Measurements from ENCODE around the gene SPARC. TPM values are rescaled to one million over a fixed set of nuclear protein-coding genes. Genes with fewer than 3 reads are reported as not detected.

Gene SPARC
- total RNA-seq, 1 experiment from 2014 or later = 418 TPM

DNA sequence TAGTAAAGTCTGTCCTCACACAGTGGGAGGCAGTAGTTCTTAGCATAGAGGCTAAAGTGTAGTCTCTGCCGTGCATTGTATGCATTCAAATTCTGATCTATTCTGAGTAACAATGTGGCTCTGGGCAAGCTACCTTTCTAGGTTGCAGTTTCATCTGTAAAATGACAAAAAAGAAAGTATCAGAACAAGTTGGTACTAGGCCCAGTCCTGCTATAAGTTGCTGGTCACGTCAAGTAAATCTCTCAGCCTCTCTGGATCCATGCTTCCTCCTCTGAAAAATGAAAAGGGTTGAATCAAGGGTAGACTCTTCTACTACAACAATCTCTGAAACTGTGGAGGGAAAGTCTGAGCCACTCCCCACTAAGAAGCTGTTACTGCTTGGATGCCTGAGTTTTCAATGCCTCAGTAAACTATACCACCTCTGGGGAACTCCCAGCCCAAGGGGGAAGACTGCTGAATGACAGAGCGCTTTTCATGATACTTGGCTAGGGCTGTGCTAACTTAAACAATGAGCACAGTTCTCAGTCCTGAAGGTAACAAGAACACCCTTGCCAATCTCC is 34.5 kb upstream of the SPARC start:
- ATAC-seq (peak; percentile 54), DNase-seq (ENCODE audit: low spot score) (no peak)
- TF ChIP-seq GABPB1 (CRISPR knock-in tag; IDR thresholded peaks at IDR 0.05) (no peak), ZNF671 (CRISPR knock-in tag; IDR thresholded peaks at IDR 0.05) (no peak), TEAD4 (CRISPR knock-in tag; IDR thresholded peaks at IDR 0.05) (no peak)
- TF ChIP-seq, protein P1, sequence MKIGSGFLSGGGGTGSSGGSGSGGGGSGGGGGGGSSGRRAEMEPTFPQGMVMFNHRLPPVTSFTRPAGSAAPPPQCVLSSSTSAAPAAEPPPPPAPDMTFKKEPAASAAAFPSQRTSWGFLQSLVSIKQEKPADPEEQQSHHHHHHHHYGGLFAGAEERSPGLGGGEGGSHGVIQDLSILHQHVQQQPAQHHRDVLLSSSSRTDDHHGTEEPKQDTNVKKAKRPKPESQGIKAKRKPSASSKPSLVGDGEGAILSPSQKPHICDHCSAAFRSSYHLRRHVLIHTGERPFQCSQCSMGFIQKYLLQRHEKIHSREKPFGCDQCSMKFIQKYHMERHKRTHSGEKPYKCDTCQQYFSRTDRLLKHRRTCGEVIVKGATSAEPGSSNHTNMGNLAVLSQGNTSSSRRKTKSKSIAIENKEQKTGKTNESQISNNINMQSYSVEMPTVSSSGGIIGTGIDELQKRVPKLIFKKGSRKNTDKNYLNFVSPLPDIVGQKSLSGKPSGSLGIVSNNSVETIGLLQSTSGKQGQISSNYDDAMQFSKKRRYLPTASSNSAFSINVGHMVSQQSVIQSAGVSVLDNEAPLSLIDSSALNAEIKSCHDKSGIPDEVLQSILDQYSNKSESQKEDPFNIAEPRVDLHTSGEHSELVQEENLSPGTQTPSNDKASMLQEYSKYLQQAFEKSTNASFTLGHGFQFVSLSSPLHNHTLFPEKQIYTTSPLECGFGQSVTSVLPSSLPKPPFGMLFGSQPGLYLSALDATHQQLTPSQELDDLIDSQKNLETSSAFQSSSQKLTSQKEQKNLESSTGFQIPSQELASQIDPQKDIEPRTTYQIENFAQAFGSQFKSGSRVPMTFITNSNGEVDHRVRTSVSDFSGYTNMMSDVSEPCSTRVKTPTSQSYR (CRISPR knock-in tag; IDR thresholded peaks at IDR 0.05) = no peak
- TF ChIP-seq, protein P2, sequence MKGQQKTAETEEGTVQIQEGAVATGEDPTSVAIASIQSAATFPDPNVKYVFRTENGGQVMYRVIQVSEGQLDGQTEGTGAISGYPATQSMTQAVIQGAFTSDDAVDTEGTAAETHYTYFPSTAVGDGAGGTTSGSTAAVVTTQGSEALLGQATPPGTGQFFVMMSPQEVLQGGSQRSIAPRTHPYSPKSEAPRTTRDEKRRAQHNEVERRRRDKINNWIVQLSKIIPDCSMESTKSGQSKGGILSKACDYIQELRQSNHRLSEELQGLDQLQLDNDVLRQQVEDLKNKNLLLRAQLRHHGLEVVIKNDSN (CRISPR knock-in tag; IDR thresholded peaks at IDR 0.05) = no peak
- CTCF ChIA-PET = interaction anchor here (1.0 to 3.5 kb wide), 5 partner anchors 19 to 69 kb away, joined by 3 to 31 read pairs (median 7); partner anchors contain the start of gene G3BP1
- H3K27me3 Mint-ChIP-seq (ENCODE audit: low read depth) = peaks cover 3% of the 10 kb centered on the region; the same call in 1 of the 2 replicates
- no peak overlapping the region for H3K4me3 Mint-ChIP-seq
- peaks cover 8% of the 10 kb centered on the region for H3K9me3 Mint-ChIP-seq
- peaks cover 15% of the 10 kb centered on the region for H3K4me1 Mint-ChIP-seq
- POLR2A ChIA-PET = no interaction called here
- H3K27ac Mint-ChIP-seq = no peak overlapping the region
- peaks cover 5% of the 10 kb centered on the region; the same call in 1 of the 2 replicates for H3K36me3 Mint-ChIP-seq

DNA sequence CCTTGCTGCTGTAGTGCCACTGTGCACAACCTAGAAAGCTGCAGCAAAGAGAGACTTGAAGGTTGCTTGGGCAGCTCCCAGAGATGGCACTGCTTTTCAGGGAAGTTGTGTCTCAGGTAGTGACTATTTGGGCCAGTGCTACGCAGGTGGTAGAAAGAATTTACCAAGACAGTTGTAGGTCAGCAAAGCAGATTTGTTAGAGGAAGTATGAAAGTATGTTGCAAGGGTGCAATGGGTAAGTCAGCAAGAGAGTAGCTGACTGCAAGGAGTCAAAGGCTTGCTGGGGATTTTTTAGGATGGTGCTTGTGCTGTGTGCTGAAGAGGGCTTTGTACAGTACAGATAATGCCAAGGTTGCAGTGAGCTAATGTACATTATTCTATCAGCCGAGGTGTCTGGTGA is 33.5 kb upstream of the SPARC start:
- ChIA-PET POLR2A (no interaction called here), CTCF (interaction anchor here (1.9 to 3.5 kb wide), 4 partner anchors 20 to 68 kb away, joined by 7 to 31 read pairs (median 17); partner anchors contain the start of gene G3BP1)
- DNase-seq (ENCODE audit: low spot score) = no peak
- no peak for ATAC-seq
- Mint-ChIP-seq H3K4me3 (no peak overlapping the region), H3K36me3 (peaks cover 5% of the 10 kb centered on the region; the same call in 1 of the 2 replicates), H3K9me3 (peaks cover 8% of the 10 kb centered on the region), H3K4me1 (peaks cover 15% of the 10 kb centered on the region), H3K27ac (no peak overlapping the region), H3K27me3 (ENCODE audit: low read depth) (peaks cover 3% of the 10 kb centered on the region; the same call in 1 of the 2 replicates)
- TF ChIP-seq FOXJ3 (CRISPR knock-in tag; IDR thresholded peaks at IDR 0.05; ENCODE audit: borderline replicate concordance) (no peak), MXD4 (CRISPR knock-in tag; IDR thresholded peaks at IDR 0.05; ENCODE audit: borderline replicate concordance) (no peak), NR3C1 (CRISPR knock-in tag; conservative IDR thresholded peaks at IDR 0.05; ENCODE audit: low read depth) (no peak), SMAD4 (CRISPR knock-in tag; IDR thresholded peaks at IDR 0.05) (no peak)
- TF ChIP-seq, protein P3, sequence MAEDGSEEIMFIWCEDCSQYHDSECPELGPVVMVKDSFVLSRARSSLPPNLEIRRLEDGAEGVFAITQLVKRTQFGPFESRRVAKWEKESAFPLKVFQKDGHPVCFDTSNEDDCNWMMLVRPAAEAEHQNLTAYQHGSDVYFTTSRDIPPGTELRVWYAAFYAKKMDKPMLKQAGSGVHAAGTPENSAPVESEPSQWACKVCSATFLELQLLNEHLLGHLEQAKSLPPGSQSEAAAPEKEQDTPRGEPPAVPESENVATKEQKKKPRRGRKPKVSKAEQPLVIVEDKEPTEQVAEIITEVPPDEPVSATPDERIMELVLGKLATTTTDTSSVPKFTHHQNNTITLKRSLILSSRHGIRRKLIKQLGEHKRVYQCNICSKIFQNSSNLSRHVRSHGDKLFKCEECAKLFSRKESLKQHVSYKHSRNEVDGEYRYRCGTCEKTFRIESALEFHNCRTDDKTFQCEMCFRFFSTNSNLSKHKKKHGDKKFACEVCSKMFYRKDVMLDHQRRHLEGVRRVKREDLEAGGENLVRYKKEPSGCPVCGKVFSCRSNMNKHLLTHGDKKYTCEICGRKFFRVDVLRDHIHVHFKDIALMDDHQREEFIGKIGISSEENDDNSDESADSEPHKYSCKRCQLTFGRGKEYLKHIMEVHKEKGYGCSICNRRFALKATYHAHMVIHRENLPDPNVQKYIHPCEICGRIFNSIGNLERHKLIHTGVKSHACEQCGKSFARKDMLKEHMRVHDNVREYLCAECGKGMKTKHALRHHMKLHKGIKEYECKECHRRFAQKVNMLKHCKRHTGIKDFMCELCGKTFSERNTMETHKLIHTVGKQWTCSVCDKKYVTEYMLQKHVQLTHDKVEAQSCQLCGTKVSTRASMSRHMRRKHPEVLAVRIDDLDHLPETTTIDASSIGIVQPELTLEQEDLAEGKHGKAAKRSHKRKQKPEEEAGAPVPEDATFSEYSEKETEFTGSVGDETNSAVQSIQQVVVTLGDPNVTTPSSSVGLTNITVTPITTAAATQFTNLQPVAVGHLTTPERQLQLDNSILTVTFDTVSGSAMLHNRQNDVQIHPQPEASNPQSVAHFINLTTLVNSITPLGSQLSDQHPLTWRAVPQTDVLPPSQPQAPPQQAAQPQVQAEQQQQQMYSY (CRISPR knock-in tag; IDR thresholded peaks at IDR 0.05) = no peak
- TF ChIP-seq, protein P4, sequence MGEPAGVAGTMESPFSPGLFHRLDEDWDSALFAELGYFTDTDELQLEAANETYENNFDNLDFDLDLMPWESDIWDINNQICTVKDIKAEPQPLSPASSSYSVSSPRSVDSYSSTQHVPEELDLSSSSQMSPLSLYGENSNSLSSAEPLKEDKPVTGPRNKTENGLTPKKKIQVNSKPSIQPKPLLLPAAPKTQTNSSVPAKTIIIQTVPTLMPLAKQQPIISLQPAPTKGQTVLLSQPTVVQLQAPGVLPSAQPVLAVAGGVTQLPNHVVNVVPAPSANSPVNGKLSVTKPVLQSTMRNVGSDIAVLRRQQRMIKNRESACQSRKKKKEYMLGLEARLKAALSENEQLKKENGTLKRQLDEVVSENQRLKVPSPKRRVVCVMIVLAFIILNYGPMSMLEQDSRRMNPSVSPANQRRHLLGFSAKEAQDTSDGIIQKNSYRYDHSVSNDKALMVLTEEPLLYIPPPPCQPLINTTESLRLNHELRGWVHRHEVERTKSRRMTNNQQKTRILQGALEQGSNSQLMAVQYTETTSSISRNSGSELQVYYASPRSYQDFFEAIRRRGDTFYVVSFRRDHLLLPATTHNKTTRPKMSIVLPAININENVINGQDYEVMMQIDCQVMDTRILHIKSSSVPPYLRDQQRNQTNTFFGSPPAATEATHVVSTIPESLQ (CRISPR knock-in tag; IDR thresholded peaks at IDR 0.05) = no peak
- TF ChIP-seq, protein P5, sequence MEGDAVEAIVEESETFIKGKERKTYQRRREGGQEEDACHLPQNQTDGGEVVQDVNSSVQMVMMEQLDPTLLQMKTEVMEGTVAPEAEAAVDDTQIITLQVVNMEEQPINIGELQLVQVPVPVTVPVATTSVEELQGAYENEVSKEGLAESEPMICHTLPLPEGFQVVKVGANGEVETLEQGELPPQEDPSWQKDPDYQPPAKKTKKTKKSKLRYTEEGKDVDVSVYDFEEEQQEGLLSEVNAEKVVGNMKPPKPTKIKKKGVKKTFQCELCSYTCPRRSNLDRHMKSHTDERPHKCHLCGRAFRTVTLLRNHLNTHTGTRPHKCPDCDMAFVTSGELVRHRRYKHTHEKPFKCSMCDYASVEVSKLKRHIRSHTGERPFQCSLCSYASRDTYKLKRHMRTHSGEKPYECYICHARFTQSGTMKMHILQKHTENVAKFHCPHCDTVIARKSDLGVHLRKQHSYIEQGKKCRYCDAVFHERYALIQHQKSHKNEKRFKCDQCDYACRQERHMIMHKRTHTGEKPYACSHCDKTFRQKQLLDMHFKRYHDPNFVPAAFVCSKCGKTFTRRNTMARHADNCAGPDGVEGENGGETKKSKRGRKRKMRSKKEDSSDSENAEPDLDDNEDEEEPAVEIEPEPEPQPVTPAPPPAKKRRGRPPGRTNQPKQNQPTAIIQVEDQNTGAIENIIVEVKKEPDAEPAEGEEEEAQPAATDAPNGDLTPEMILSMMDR (IDR thresholded peaks at IDR 0.05) = no peak
- TF ChIP-seq, protein P6, sequence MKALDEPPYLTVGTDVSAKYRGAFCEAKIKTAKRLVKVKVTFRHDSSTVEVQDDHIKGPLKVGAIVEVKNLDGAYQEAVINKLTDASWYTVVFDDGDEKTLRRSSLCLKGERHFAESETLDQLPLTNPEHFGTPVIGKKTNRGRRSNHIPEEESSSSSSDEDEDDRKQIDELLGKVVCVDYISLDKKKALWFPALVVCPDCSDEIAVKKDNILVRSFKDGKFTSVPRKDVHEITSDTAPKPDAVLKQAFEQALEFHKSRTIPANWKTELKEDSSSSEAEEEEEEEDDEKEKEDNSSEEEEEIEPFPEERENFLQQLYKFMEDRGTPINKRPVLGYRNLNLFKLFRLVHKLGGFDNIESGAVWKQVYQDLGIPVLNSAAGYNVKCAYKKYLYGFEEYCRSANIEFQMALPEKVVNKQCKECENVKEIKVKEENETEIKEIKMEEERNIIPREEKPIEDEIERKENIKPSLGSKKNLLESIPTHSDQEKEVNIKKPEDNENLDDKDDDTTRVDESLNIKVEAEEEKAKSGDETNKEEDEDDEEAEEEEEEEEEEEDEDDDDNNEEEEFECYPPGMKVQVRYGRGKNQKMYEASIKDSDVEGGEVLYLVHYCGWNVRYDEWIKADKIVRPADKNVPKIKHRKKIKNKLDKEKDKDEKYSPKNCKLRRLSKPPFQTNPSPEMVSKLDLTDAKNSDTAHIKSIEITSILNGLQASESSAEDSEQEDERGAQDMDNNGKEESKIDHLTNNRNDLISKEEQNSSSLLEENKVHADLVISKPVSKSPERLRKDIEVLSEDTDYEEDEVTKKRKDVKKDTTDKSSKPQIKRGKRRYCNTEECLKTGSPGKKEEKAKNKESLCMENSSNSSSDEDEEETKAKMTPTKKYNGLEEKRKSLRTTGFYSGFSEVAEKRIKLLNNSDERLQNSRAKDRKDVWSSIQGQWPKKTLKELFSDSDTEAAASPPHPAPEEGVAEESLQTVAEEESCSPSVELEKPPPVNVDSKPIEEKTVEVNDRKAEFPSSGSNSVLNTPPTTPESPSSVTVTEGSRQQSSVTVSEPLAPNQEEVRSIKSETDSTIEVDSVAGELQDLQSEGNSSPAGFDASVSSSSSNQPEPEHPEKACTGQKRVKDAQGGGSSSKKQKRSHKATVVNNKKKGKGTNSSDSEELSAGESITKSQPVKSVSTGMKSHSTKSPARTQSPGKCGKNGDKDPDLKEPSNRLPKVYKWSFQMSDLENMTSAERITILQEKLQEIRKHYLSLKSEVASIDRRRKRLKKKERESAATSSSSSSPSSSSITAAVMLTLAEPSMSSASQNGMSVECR (CRISPR knock-in tag; IDR thresholded peaks at IDR 0.05; ENCODE audit: borderline replicate concordance) = no peak
- TF ChIP-seq, protein P7, sequence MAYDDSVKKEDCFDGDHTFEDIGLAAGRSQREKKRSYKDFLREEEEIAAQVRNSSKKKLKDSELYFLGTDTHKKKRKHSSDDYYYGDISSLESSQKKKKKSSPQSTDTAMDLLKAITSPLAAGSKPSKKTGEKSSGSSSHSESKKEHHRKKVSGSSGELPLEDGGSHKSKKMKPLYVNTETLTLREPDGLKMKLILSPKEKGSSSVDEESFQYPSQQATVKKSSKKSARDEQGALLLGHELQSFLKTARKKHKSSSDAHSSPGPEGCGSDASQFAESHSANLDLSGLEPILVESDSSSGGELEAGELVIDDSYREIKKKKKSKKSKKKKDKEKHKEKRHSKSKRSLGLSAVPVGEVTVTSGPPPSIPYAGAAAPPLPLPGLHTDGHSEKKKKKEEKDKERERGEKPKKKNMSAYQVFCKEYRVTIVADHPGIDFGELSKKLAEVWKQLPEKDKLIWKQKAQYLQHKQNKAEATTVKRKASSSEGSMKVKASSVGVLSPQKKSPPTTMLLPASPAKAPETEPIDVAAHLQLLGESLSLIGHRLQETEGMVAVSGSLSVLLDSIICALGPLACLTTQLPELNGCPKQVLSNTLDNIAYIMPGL (CRISPR knock-in tag; IDR thresholded peaks at IDR 0.05) = no peak
